ENCODE measurements around the gene KIF3A.

Gene KIF3A

GRCh38 chr5:132736853-132737833 is at the start of gene KIF3A:
Gene KIF3A, minus strand, starts transcription at chr5:132737546. Its CDS starts 127 bp downstream, at chr5:132737419.
- DNase-seq, result peak; percentile 91 to 93

DNA sequence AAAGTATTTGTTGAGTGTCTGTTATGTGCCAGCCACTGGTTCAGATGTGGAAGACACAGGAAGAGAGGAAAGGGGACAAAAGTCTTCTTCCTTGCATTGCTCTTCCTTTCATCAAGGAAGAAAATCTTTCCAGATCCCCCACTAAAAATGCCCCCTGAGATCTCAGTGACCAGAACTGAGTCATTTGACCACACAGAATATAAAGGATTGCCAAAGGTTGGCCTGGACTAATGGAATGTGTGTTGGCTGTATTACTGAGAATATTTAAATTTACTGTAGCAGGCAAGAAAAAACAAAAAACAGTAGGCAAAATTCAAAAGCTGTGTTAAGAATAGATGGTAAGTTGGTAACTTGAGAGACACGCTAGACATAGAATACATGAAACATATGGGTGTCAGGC is 49.7 kb upstream of the KIF3A start:
- DNase-seq, result no peak

DNA sequence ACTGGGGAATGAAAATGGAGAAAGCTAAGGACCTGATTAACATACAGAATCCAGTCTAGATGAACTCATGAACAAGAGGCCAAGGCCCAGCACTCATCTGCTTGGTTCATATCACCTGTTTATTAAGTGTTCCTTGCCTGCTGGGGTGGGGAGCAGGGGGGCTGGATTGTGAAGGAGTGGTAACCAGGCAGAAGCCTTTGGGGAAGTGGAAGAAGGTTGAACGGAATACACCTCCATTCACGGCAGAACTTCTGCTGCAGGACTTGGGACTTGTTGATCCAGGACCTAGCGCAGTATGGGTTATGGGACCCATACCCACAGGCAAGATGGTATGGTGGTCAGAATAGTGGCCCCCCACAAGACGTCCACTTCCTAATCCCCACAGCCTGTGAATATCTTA is 48.5 kb upstream of the KIF3A start:
- DNase-seq, result no peak

DNA sequence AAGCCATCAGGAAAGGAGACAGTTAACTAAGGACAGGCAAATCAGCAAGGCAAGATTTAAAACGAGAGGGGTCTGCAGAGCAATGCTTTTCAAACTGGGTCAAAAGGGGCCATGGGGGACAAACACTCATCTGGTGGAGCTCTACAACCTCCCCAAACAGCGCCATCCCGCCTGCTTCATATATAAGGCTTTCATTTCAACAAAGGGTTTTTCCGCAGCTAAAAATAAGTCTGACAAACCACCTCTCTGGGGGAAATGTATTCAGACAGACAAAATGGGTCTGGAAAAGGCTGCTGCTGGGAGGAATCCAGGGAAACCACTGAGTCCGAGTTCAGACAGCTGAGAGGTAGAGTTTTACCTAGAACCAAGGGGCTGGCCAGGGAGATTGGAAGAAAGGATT is 48.0 kb upstream of the KIF3A start:
- no peak for DNase-seq

GRCh38 chr5:132782101-132782500 is 44.8 kb upstream of the KIF3A start:
- DNase-seq, result no peak

GRCh38 chr5:132781029-132781428 is 43.7 kb upstream of the KIF3A start:
- no peak for DNase-seq

- no peak for DNase-seq
Measured at GRCh38 chr5:132780577-132780976, 43.2 kb upstream of the KIF3A start.

DNA sequence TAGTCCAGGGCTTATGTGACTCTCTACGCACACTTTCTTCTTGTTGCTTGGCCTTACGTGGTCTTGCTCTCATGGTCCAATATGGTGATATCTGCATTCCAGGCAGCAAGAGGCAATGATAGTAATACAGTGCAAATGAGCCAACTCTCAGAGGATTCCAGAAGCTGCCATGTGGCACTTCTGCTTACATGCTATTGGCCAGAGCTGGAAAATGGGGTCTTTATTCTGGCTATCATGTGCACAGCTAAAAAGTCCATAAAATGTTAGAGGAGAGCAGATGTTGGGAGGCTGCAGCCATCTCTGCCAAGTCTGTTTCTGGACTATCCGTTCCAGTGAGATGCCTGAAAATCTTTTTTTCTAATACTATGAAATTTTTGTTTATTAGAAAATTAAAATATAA is 42.6 kb upstream of the KIF3A start:
- DNase-seq, result no peak

- DNase-seq, result no peak
Measured at GRCh38 chr5:132778856-132779255, 41.5 kb upstream of the KIF3A start.

DNA sequence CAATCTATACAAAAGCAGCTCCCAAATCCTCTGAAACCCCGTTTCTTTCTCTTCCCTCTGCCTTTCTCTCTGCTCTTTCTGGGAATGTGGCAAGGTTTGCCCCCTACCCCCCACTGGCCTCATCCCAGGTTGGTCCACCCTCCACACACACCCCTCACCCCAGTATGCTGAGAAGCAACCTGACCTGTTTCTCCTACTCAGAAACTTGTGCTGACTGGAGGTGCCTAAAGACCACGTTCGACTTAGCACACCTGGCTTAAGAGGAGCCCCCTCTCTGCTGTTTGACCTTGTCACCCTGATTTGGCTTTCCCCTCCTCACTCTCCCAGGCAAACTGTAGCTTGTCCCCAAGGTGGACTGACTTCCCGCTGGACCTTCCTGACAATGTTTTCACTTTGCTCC is 40.8 kb upstream of the KIF3A start:
- DNase-seq, result no peak

DNA sequence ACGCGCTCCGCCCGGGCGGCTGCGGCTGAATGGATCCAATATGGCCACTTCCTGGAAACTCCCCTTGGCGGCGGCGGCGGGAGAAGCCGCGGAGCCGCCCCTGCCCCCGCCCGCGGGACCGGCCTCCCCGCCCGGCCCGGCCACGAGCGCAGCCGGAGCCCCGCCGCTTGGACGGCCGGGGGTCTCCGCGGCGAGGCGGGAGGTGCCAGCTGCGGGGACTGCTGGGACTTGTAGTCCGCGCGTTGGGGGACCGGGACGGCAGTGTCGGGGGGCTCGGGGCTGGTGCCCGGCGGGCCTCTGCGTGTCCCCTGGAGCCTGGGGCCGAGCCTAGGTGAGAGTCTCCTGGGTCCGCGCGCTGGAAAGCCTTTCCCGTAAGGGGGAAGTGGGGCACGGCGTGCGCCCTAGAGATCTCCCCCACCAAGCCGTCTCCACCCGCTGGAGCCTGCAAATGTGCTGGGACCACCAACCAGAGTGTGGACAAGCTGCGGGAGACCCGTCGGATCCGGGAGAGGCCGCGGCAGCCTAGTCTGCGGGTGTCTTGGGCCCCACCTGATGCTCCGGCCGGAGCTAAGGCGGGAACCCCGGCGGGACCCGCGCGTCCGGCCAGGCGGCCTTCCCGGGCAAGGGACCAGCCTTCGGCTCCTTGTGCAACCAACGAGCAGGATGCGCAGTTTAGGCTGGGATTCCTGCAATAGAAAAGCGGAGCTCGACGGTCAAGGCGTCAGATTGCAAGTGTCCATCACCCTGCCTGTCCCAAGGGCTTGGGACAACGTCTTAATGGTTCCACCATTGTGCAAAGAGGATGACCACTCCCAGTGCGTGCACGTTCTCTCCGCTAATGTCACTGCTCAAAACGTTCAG is 40.1 kb upstream of the KIF3A start, which contains the start of gene SEPTIN8:
SEPTIN8 (minus strand) TSS at position 31 of the 861 bp plus-strand sequence. CDS start 102 bp downstream, outside the sequence.
- no peak for DNase-seq

DNA sequence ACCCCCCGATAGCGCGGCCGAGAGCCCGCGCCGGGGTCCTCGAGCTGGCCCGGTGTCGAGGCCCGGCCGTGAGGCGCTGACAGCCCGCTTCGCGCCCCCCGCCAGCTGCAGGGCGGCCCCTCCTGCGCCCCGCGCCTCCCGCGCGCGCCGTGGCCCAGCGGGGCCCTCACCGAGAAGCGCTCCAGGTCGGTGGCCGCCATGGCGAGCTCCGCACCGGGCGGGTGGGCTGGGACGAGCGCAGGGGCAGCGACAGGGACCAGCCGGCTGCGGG is 39.5 kb upstream of the KIF3A start:
- no peak for DNase-seq

GRCh38 chr5:132776131-132776937 is 39.0 kb upstream of the KIF3A start:
- no peak for DNase-seq

- no peak for DNase-seq
Measured at GRCh38 chr5:132775476-132775961, 38.2 kb upstream of the KIF3A start.

GRCh38 chr5:132774896-132775295 is 37.5 kb upstream of the KIF3A start:
- no peak for DNase-seq

DNA sequence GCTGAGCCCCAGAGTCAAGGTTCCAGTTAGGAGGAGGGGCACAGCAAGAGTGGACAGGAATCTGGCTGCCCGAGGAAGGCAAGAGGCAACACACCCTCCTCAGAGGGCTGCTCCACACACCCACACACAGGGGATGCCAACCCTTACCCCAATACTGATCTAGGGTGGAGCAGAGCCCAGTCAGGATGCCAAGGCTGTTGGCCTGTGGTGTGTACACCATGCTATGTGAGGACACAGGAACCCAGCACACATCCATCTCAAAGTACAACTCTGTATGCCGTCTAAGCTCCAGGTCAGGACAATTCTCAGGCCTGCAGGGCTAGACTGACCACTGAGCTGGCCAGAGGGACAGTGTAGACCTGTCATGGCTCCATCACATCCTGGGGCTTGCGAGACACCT is 37.1 kb upstream of the KIF3A start:
- no peak for DNase-seq

DNA sequence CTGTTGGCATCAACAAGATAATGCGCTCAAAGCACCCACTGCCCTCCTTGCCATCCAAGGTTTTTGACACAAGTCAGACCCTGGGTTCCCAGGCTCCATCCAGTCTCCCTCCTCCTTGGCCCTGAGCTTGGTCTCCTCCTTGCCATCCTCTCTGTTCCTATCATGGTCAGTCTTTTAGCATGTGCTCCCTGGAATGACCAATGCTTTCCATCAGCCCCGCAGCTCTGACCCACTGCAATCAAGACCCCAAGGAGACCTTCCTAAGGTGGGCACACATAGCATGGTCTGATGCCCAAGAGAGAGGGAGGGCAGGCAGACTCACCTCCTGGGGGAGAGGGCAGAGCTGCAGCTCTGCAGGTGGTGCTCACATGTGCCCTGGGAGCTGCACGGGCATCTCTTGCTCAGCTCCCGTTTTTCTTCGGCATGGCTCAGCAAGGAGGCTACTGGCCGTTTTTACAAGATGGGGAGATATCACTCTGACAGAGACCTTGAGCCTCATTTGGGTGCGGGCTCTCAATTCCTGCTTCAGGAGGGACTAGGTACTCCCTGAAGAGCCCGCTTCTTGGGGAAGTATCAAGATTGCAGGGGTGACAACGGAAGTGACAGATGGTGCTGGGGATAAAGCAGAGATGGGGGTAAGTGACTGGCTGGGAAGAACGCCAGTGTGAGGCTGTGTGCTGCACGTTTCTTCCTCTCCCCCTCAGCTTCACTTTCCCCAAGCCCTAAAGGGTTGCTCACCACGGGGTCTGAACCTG is 36.4 kb upstream of the KIF3A start:
- no peak for DNase-seq

DNA sequence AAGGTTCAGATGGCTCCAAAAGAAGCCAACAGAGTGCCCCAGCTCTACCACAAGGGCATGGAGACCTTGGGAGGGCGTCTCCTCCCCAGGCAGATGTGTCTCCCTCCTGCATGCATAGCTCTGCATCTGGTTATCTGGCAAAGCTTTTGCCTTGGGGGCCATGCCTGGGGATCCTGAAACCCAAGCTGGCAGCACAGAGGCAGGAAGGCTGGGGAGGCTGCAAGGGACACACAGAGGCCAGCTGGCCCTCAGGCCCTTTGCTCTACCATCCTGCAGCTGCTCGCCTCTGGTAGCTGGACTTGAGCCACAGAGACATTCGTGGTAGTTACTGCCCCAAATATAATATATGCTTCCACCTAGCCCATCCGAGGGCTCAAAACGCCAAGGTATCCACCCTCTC is 35.8 kb upstream of the KIF3A start:
- no peak for DNase-seq

GRCh38 chr5:132772291-132773070 is 35.1 kb upstream of the KIF3A start:
- no peak for DNase-seq

DNA sequence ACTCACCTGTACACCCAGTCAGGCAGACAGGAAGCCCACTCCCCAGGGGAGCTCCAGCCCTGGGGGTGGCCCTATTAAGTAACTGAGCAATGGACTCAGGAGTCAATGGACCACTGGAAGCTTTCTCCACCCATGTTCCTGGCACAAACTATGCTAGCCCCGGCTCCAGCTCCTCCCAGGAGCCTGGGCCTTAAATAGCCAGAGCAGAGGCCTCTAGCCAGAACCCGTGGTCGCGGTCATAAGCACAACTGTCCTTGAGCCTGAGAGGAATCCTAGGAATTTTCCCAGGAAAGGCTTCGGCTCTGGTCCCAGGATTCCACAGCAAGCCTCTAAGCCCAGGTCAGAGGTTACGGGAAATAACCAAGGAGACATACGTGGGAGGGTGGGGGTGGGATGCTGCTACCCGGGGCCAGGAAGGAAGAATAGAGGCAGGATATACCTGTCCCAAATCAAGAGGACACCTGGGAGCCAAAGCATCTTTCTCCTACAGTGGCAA is 34.2 kb upstream of the KIF3A start:
- DNase-seq, result no peak
